Caki2 (cell line): ENCODE data around the gene SLC38A3. TPM values are rescaled to one million over a fixed set of nuclear protein-coding genes. Genes with fewer than 3 reads are reported as not detected.
"Not testable (repeated sequence)": the region's sequence is repeated elsewhere in the genome, so short reads cannot be mapped to it uniquely, and the experiment has no call there.

Source experiments
- DNase-seq: peaks from one replicate; pipeline ENCODE4 v3.0.0-alpha.2; 2015; ENCODE audit warnings: low read depth
- in situ Hi-C: cut with HindIII; loops from 2 replicates; pipeline ENCODE4 v1.10.0; 2016; ENCODE audit warnings: low sequenced_read_pairs, low pct_unique_long_range_greater_than_20kb, mixed read lengths
- total RNA-seq: library from RNA; depleted of rRNA; stranded (reverse); fragments of >200 nt; shearing (Covaris generic); gene quantifications from 2 replicates; pipeline ENCODE4 v1.2.3, GENCODE V29; 2014; ENCODE audit warnings: low replicate concordance

SLC38A3 gene
- total RNA-seq, 1 experiment from 2014 or later: not detected

DNA sequence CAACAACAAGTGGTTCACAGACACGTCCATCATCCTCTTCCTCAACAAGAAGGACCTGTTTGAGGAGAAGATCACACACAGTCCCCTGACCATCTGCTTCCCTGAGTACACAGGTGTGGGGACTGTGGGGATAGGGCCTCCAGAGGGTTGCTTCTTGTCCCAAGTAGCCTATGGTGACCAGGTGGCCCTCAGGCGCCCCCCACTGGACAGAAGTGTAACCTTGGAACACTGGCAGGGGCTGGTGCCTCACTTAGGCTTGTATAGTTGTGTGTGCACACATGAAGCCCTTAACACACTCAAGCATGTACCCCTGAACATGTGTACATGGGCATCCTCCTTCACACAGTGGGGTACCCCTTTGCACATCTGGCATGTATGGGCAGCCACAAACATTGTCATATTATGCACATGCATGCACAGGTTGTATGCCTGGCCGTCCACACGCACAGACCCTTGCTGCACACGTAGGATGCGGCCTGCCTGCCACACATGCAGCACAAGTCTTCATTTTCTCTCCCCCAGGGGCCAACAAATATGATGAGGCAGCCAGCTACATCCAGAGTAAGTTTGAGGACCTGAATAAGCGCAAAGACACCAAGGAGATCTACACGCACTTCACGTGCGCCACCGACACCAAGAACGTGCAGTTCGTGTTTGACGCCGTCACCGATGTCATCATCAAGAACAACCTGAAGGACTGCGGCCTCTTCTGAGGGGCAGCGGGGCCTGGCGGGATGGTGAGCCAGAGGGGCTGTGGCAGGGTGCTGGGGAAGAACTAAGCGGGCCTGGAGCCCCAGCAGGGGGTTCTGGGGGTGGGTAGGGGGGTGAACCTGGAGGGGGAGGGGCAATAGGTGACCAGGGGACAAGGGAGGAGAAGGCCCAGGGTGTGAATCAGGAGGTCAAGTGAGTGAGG is 52.2 kb downstream of the SLC38A3 start:
- in situ Hi-C loops: no loop called here
- peak; percentile 40 for DNase-seq

DNA sequence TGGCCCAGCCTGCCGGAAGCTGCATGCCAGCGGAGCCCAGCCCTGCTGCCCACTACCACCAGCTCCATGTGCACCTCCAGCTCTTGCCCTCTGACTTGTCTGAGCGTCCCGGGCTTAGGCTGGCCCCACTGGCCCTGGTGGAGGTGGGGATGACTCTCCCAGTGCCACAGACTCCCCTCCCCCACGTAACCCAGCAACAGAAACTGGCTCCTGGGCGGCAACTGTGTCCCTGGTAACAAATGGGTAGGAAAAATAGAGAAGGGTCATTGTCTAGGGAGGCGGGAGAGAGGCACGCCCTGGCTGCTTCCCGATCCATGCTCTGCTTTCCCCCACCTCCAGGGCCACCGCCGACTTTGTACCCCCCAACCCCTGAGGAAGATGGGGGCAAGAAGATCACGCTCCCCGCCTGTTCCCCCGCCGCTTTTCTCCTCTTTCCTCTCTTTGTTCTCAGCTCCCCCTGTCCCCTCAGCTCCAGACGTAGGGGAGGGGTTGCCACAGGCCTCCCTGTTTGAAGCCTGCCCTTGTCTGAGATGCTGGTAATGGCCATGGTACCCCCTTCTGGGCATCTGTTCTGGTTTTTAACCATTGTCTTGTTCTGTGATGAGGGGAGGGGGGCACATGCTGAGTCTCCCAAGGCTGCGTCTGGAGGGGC is 53.1 kb downstream of the SLC38A3 start:
- DNase-seq: no peak
- in situ Hi-C loops: no loop called here

DNA sequence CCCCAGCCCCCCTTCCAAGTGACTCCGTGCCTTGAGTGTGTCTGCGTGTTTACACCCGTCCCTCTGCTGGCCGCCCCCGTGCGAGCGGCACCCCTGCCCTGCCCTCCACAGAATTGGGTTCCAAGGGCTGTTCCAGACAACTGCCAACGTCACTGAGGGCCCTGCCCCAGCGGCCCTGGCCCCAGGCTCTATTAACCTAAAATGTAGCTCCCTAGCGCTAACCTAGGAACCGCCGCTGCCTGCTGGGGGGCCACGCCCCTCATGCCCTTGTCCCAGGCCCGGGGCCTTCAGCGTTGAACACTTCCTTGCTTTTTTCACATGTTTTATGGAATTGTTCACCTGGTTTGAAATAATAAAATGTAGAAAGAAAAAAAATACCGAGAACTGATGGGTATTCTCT is 53.9 kb downstream of the SLC38A3 start:
- in situ Hi-C loops: no loop called here
- no peak for DNase-seq

DNA sequence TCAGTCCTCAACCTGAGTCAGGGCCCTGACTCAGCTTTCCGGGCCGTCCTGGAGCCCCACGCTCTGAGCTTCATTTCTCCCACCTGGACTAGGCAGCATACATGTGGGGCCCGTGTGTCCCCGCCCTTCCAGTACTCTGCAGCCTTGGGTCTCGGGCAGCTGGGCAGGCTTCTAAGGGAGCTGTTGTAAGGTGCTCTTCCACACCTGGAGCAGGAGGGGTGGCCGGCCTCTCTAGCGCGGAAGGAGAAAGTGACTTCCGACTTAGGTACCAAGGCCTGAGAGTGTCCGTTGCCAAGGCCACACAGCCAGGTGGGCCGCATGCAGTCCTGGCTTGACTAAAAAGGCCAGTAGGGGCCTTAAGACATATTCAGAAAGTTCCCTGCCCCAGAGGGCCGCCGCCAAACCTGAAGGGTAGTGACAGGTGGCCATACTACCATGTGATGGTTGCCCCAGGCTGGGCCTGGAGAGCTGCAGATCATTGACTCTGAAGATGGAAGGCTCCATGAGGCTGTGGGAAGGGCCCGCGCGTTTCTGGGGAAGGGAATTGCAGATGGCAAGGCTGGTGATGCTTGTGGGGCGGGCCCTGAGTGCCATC is 54.5 kb downstream of the SLC38A3 start:
- in situ Hi-C loops: no loop called here
- DNase-seq: no peak

DNA sequence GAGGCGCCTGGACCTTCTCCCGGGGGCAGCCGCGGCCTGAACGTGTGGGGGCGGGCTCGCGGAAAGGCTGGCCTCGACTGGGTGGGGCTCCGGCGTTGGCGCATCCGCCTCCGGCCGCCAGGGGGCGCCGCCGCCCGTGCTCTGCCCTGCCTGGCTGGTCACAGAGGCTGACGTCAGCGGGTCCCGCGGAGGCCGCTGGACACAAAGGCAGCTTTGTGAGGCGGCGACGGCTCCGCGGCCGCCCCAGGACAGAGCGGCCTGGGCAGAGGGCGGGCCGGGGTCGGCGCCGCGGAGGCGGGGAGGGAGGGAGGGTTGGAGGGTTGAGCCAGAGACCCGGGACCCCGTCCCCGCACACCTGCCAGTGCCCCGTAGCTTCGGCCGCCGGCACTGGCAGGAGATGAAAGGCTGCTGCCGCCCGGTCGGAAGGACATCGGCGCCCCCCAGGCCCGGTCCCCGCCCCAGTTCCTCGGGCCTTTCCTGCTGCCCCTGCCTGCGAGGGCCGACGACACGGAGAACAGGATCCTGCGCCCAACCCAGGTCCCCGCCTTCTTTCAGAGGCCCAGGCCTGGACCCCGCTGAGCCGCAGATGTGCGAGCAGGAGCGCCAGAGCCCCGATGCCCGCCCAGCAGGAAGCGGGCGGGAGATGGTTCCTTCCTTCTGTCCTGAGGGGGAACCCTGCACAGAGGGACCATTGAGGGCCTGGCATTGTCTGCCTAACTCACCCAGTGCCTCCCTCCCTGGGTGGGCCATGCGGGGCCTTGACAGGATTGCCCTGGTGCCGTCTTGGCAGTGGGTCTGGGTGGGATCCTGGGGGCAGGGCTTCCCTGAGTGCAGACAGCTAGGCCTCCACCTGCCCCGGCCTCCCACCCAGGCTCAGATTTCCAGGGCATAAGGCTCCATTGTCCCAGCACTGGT is 55.2 kb downstream of the SLC38A3 start:
- DNase-seq: peak; percentile 82

DNA sequence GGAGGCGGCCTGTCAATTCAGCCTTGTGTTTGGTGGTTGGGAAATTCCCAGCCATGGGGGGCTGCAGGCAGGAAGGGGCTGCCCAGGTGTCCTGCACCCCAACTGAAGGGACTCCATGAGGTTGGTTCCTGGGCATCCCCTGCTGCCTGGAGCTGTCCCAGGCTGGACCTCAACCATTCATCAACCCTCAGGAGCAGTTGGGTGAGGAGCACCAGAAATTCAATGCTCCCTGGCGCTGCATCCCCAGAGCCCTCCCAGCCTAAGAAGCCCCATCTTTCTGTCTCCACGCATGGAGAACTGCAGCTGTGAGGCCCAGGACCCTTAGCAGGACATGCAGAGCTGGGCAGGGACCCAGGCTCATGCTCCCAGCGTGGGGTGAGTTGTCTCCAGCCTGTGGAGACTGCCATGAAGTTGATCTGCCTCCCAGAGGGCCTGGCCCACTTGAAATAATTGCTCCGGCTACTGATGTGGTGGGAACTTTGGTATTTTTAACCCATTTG is 55.9 kb downstream of the SLC38A3 start:
- in situ Hi-C loops: no loop called here
- DNase-seq: no peak

More for the DNA sequence above, 55.2 kb downstream of the SLC38A3 start:
- in situ Hi-C loops: no loop called here

DNA sequence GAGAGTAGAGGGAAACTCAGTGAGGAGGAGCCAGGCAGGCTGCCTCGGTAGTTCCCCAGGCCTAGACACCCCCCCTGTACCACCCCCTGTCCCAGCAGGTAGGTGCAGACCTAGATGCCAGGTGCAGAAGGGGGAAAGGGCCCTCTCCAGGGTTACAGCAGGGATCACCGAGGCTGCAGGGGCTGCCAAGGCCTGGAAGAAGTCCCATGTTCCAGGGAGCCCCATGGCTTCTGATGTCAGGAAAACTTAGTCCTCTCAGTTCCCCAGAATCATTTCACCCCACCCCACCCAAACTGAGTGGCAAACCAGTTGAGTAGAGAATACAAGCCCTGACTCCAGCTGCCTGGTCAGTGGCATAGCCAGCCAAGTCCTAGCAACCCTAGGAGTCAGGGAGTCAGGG is 56.4 kb downstream of the SLC38A3 start:
- in situ Hi-C loops: no loop called here
- DNase-seq: no peak

DNA sequence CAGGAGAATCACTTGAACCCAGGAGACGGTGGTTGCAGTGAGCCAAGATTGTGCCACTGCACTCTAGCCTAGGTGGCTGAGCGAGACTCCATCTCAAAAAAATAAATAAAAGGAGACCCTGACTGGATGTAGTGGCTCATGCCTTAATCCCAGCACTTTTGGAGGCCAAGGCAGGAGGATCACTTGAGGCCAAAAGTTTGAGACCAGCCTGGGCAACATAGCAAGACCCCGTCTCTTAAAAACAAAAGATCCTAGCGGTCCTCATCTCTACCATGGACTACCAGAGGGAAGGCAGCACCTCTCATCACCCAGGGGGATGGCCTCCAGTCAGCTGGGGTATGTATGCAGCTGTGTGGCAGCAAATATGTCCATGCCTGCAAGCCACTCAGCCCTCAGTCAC is 57.1 kb downstream of the SLC38A3 start:
- DNase-seq, in situ Hi-C loops: not testable (repeated sequence)

DNA sequence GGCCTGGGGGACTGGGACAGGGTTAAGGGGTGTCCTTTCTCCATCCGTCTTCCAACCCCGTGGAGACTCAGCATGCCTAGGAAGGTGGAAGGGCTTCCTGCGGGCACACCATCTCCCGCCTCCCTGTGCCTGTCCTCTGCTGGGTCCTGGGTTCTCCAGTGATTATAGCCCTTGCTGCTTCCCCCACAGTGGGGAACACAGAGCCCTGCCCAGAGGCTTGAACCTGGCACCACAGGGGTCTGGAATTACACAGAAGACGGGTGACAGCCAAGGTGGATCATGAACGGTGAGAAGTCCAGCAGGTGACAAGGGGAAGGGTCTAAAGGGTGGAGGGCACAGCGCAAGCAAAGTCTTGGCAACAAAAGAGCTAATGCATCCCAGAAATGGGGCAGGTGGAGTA is 57.7 kb downstream of the SLC38A3 start:
- no peak for DNase-seq
- in situ Hi-C loops: no loop called here

DNA sequence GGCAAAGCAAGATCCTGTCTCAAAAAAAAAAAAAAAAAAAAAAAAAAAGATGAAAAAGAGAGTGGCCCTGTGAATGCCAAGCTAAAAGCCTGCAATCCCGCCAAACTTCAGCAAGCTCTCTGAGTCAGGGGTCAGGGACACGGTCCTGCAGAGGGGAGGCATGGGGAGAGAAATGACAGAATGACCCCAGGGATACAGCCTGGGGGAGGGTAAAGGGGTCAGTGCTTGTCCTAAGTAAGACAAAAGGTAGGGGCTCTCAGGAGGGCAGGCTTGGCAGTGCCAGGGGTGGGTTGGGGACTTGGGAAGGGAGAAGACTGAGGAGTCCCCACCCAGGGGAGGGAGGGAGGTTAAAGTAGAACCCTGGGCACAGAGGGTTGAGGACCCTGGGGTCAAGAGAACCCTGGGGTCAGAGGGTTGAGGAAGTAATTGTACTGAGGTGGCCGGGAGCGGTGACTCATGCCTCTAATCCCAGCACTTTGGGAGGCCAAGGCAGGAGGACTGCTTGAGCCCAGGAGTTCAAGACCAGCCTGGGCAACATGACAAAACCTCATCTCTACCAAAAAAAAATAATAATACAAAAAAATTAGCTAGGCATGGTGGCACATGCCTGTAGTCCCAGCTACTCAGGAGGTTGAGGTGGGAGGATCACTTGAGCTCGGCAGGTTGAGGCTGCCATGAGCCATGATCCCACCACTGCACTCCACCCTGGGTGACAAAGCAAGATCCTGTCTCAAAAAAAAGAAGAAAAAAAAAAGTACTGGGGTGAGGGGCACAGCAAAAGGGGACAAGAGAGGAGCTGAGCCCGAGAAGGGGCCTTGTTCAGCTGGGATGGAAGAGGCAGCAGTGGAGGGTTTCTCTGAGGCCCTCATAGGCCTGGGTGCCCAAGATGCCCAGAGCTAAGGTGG is 58.7 kb downstream of the SLC38A3 start:
- DNase-seq: no peak
- in situ Hi-C loops: no loop called here

DNA sequence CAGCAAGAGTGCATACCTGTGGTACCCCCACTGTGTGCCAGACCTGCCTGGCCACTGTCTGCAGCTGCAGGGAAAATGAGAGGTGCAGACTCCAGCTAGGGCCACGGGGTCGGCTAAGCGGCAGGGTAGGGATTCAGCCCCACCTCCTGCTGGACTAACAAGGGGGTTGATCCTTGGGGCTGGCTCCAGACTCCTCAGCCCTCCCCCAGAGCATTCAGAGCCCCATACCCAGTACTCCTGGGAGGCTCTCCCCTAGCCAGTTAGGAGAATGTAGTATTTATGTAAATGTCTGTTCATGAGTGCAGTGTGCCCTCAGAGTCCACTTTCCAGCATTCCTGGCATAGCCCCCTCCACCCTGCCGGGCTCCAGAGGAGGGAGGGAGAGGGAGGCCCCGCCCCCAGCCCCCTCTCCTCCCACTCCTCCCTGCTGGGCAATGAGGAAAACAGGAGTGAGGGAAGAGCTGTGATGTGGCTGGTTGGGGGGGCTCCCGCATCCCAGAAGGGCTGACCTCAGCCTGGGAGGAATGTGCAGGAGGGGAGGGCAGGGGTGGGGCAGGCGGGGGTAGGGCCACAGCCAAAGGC is 59.4 kb downstream of the SLC38A3 start:
- in situ Hi-C loops: no loop called here
- peak; percentile 97 for DNase-seq

DNA sequence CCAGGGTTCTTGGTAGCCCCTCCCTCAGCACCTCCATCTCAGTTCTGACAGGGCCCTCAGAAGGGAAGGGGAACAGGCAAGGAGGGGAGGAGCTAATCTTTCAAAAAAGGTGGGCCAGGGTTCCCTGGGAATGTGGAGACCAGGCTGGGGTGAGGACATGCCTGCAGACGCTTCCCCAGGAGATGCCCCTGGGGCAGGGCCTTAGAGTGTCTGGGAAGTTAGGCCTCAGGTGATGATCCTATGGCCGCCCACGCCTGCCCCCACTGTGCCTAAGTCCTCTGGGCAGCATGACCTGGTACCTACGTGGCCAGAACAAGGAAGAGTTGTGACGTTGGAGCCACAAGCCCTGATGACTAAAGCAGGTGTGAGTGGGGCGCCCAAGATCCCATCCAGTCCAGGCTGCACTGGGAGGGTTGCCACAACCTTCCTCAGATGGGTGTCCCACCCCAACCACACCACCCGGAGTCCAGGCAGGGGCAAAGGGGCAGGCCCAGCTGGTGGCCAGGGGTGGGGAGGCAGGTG is 60.0 kb downstream of the SLC38A3 start:
- no peak for DNase-seq
- in situ Hi-C loops: no loop called here

DNA sequence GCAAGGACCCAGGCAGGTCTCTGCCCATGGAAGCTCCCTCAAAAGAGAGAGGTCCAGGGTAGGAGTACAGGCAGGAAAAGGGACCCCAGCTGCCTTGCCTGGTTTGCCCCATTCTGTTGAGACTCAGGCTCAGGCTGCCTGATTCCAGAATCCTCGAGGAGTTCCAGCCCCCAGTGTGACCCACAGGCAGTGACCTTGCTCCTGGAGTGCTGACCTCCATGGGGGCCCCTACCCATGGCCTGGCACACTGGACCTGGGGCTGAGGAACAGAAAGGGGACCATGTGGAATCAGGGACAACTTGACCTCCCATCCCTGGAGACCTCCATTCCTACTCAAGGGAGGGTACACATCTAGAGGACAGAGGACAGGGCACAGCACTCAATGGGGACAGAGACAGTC is 60.5 kb downstream of the SLC38A3 start:
- DNase-seq: no peak
- in situ Hi-C loops: no loop called here

DNA sequence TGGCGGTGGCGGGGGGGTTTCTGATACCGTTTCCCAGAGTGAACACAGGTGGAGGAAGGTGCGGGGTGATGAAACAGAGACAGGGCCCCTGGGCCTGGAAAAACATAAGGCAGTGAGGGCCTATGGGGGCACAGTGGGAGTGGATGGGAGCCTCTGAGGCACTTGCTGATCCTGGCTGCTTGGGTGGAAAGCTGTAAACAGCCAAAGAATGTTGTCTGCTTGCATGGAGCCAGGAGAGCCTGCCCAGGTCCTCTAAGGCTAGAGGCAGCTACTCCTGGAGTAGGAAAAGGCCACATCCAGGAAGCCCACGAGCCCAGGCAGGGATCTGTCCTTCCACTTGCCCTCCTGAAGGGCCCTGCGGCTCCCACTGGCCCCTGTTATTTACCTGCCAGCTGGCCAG is 60.9 kb downstream of the SLC38A3 start:
- no peak for DNase-seq

DNA sequence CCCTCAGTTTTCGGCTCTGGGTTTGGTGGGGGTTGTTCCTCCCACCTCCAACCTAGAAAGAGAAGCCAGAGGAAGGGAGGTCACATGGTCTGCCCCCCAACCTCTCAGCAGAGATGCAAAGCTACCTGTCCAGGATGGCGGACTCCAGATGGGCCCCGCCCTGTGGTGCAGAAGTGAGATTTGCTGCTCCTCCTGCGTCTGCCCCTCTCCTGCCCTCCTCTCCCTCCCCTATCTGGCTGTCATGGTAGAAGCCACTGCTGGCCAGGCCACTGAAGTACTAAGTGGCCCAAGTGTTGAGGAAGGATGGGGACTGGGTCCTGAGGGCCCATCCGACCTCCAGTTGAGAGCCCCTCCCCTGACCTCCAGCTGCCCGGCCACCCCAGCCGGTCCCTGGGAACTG is 61.8 kb downstream of the SLC38A3 start:
- in situ Hi-C loops: no loop called here
- DNase-seq: no peak

More for the DNA sequence above, 60.9 kb downstream of the SLC38A3 start:
- in situ Hi-C loops: no loop called here

DNA sequence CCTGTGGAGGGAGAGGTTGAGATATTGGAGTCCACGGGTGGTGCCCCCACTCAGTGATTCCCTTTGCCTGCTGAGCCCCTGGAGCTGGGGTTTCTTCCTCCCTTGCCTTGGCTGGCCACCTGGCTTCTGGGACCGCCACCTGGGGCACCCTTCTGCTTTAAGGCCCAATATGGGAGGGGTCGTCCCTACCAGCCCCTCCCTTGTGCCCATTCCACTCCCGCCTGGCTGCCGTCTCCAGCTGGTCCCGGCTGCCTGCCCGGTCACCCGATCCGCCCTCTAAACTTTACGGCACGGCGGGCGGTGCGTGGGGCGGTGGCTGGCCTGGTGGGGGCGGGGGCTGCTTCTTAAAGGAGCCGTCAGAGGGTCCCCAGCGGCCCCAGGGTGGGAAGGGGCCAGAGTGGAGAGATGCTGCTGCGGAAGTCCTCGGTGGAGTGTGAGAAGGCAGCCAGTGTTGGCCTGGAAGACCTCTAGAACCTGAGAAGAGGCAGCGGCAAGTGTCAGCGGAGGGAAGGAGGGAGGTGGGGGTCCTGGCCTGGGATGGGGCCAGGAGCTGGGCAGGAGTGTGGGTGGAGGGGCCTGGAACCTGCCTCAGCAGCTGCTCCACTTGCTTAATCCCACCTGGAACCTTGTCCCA is 62.3 kb downstream of the SLC38A3 start:
- in situ Hi-C loops: no loop called here
- no peak for DNase-seq
